GM18507 (cell line): ENCODE measurements around the gene COPS8.

Experiments used
- DNase-seq: peaks from one replicate; pipeline ENCODE4 v3.0.0; 2011; ENCODE audit warnings: low read depth; ENCODE audit not compliant: insufficient read length; ENCODE audit errors: extremely low spot score
- FAIRE-seq: peaks from 2 replicates; lab custom pipeline; 2011; peaks lifted over from hg19 to GRCh38; lab: Jason Lieb, UNC

The COPS8 gene

GRCh38 chr2:237085248-237086221 lies at the start of gene COPS8:
TSS of gene COPS8 (plus strand) at chr2:237085889. CDS start at chr2:237085965, 76 bp downstream.
- FAIRE-seq, result peak; percentile 94
- DNase-seq, result peak; percentile 83

DNA sequence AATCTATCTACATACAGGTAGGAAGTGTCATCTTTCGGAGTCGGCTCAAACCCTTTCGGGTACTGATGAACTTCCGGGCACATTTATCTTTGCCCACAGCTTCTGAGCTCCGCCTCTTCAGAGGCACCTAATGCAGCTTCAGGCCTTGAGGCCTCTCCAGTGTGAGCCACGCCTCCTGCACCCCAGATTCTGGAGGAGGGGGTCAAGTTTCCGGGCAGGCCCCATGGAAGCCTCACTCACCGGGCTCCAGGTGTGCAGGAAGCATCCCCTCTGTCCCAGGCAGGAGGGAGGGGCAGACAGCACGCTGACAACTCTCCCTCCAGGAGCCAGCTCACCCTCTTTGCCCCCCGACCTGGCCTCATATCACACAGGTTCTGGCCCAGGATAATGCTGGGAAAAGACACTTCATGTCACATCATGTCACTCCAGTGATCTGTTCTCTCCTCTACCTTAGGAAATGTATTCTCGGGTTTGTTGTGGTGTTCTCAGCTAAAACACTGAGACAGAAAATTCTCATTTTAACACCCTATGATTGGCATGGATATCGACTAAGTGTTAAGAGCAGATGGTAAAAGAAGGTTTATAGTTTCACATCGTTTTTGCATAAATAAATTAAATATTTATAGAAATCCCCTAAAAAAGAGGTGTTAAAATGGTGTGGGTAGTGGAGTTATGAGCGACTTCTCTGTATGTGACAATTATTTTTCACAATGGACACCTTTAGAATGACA lies 46.2 kb upstream of the COPS8 start:
- FAIRE-seq, result no peak

GRCh38 chr2:237041231-237041630 lies 44.5 kb upstream of the COPS8 start:
- FAIRE-seq (no peak), DNase-seq (no peak)

More for the DNA sequence above, 46.2 kb upstream of the COPS8 start:
- no peak for DNase-seq

GRCh38 chr2:237042101-237042500 lies 43.6 kb upstream of the COPS8 start:
- DNase-seq, result no peak
- no peak for FAIRE-seq

DNA sequence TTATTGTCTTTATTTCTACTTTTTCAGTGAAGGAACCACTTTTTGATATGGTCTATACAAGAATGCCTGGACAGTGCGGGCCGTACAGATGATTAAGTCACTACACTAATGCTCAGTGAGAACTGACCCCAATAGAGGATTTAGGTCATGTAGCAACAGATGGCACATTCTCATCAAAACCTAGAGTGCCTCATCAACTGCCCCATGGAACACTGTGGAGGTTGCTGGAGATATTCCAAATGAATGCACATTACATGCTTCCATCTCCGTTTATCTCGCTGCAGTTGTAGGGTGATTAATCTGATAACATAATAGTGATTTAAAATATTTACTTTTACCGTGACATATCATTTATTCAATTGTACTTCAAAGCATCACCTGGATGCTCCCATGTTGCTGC lies 41.8 kb upstream of the COPS8 start:
- no peak for FAIRE-seq
- DNase-seq, result no peak

GRCh38 chr2:237044281-237044680 lies 41.4 kb upstream of the COPS8 start:
- DNase-seq (no peak), FAIRE-seq (no peak)

DNA sequence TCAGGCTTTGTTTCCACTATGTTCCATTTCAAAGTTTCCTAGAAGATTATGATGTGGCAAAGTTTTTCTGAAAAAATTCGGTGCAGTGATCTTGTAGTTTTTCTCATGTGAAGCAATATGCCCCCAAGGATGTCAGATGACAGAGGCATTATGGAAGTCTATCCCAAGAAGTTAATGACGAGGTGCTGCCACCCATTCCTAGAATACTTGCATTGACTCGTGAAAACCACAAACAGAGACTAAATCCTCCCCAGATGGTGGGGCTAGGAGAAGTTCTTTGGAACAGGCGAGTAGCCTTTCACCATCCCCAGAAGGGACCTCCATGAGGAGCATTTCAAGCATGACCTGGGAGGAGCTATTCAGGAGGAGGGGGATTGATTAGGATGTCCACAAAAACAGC lies 40.2 kb upstream of the COPS8 start:
- FAIRE-seq, result no peak
- DNase-seq, result no peak

- FAIRE-seq (no peak), DNase-seq (no peak)
Observed at GRCh38 chr2:237048595-237048994, 37.1 kb upstream of the COPS8 start.

GRCh38 chr2:237051861-237052260 lies 33.8 kb upstream of the COPS8 start:
- no peak for FAIRE-seq

GRCh38 chr2:237053066-237053465 lies 32.6 kb upstream of the COPS8 start:
- FAIRE-seq (no peak), DNase-seq (no peak)

More at GRCh38 chr2:237051861-237052260, 33.8 kb upstream of the COPS8 start:
- DNase-seq, result no peak

DNA sequence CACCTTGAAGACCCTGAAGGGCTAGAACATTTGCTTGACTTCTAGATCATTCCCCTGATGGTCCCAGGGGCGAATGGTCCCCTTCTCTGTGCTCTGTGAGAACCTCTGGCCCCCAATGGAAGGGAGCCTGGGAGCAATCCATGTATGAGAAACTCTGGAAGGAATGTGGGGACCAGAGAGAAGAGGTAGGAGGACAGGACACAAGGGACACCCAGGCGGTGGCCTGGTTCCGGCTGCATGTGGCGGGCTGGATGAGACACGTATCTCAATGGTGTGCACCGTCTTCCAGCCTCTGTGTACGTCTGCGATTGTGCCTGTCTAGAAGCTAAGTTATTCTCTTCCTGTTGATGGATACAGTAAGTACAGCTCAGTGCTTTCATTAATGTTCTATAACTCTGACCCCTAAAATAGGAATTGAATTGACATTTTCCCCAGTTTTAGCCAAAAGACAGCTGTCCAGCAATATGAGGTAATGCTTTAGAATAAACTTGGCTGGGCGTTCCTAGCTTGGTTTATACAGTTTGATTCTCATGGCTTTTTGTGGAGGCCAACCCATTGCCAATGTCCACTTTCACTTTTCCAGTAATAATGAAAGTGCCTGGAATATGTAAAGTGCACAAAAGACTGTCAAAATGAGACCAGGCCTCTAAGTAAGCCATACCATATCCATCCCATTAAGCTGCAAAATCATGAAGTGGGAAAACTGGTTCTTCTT lies 30.1 kb upstream of the COPS8 start:
- FAIRE-seq (no peak), DNase-seq (no peak)

DNA sequence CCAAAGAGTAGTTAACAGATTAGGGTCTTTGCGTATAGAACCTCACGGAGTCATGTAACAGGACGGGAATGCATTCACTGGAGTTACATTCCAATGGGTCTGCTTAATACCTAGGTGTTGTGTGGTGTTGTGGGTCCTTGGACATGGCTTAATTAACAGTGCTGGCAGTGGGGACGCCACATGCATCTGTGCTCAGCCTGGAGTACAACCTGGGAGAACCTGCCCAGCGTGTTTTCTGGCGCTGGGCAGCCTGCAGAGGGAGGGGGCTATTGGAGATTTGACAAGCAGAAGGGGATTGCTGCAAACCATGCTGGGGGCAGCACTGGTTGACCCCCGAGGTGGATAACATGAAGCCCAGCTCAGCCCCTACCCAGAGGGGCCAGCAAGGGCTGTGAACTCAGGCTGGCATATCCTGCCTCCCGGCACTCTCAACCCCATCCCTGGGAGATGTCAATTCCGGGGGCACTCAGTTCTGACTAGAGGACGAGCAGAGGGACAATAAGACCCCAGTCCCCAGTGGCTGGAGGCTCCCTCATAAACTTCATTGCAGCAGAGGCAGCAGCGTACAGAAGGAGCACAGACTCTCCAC lies 29.3 kb upstream of the COPS8 start:
- no peak for FAIRE-seq
- no peak for DNase-seq

- FAIRE-seq (no peak), DNase-seq (no peak)
Observed at GRCh38 chr2:237057107-237057506, 28.6 kb upstream of the COPS8 start.

DNA sequence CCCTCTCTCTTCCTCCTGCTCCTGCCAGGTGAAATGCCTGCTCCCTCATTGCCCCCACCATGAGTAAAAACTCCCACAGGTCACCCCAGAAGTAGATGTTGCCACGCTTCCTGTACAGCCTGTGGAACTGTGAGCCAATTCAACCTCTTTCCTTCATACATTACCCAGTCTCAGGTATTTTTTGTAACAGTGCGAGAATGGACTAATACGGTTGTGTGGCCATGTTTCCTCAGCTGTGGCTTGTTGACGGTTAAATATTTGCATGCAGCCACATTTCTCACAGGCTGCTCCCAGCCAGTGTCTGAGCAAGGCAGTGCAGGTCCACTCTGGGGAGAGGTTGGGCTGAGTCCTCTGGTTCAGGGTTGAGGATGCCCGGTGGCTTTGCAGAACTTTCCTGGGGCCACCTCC lies 27.8 kb upstream of the COPS8 start:
- peak; percentile 98 for FAIRE-seq

DNA sequence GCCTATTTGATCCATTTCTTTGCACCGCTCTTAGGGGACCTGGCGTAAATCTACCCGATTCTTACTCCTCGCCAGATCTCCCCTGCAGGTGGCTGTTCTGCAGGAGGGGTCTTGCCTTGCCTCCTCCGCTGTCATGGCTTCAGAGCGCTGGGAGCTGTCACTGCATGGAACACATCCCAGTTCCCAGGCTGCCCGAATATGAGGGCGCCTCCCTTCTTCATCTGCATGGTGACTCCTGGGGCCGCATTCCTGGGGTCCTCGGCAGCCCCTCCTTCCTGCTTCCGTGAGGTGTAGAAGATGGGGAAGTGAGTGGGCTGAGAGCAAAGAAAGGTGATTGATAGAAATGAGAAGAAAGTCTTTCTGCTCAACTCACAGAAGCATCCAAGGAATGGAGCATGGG lies 27.3 kb upstream of the COPS8 start:
- FAIRE-seq, result no peak
- DNase-seq, result no peak

More for the DNA sequence above, 27.8 kb upstream of the COPS8 start:
- DNase-seq, result no peak

GRCh38 chr2:237059155-237059875 lies 26.4 kb upstream of the COPS8 start:
- FAIRE-seq (peak; percentile 95), DNase-seq (peak; percentile 37)

- FAIRE-seq (peak; percentile 91), DNase-seq (no peak)
Observed at GRCh38 chr2:237060534-237061312, 25.0 kb upstream of the COPS8 start.

DNA sequence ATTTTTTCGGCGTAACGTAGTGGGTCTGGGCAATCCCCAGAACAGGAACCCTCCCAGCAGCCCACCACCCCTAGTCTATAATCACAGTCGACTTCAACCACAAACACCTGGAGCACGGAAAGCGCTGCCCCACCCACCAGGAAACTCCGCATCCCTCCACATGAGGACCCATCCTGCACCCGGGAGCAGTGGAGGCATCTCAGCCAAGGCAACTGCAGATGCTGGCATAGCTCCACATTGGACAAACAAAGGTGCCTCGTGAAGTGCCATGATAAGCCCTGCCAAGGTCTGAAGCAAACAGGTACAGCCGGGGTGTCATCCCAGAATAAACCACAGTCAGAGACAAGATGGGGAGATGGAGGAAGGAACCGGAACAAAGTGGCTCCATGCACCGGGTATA lies 24.3 kb upstream of the COPS8 start:
- DNase-seq (no peak), FAIRE-seq (no peak)
